ENCODE measurements around the gene SNRPN. TPM values are rescaled to one million over a fixed set of nuclear protein-coding genes. Genes with fewer than 3 reads are reported as not detected.
"Not testable (repeated sequence)": the region's sequence is repeated elsewhere in the genome, so short reads cannot be mapped to it uniquely, and the experiment has no call there.

Gene SNRPN
- total RNA-seq, 4 donors from 2014 or later = 81.3 to 128 (median 124) TPM

- whole genome bisulfite sequencing, 2 donors = 76 to 79% methylated on average over 3 of the region's 3 CpGs
Measured at GRCh38 chr15:24971052-24971451, 16.3 kb downstream of the SNRPN start.

GRCh38 chr15:24971772-24972171 lies 17.0 kb downstream of the SNRPN start:
- TF ChIP-seq CTCF (IDR thresholded peaks at IDR 0.05) (no peak), POLR2A (IDR thresholded peaks at IDR 0.05) (no peak), EP300 (IDR thresholded peaks at IDR 0.05) (no peak)
- H3K36me3 ChIP-seq = peaks cover 0 to 99% (median 0%) of the 10 kb centered on the region in 3 donors
- H3K9me3 ChIP-seq = peaks cover 0 to 55% (median 5%) of the 10 kb centered on the region in 4 donors
- H3K27ac ChIP-seq = no peak overlapping the region
- 90% methylated on average over 8 of the region's 8 CpGs for WGBS, 2 donors
- no peak overlapping the region for H3K4me3 ChIP-seq
- no peaks in the 10 kb centered on the region for H3K27me3 ChIP-seq
- DNase-seq (ENCODE audit: low spot score in 2 of 2) = no peak
- no peaks in the 10 kb centered on the region for H3K4me1 ChIP-seq

More at GRCh38 chr15:24971052-24971451, 16.3 kb downstream of the SNRPN start:
- peaks cover 0 to 58% (median 3%) of the 10 kb centered on the region in 4 donors for H3K9me3 ChIP-seq
- H3K27ac ChIP-seq = no peak overlapping the region
- no peaks in the 10 kb centered on the region for H3K4me1 ChIP-seq
- no peak for TF ChIP-seq EP300 (IDR thresholded peaks at IDR 0.05)
- TF ChIP-seq CTCF (IDR thresholded peaks at IDR 0.05) = no peak
- no peak for TF ChIP-seq POLR2A (IDR thresholded peaks at IDR 0.05)
- no peaks in the 10 kb centered on the region for H3K27me3 ChIP-seq
- no peak overlapping the region for H3K4me3 ChIP-seq
- peaks cover 0 to 99% (median 0%) of the 10 kb centered on the region in 3 donors for H3K36me3 ChIP-seq
- DNase-seq (ENCODE audit: low spot score in 2 of 2) = no peak

GRCh38 chr15:24972707-24973106 lies 17.9 kb downstream of the SNRPN start:
- 91 to 93% methylated on average over 5 of the region's 5 CpGs for WGBS, 2 donors
- H3K4me1 ChIP-seq; DNase-seq (ENCODE audit: low spot score in 2 of 2); H3K27me3 ChIP-seq; H3K27ac ChIP-seq; H3K4me3 ChIP-seq: not testable (repeated sequence)
- H3K9me3 ChIP-seq = peaks cover 0 to 56% (median 5%) of the 10 kb centered on the region in 4 donors
- peaks cover 0 to 99% (median 2%) of the 10 kb centered on the region in 3 donors for H3K36me3 ChIP-seq

GRCh38 chr15:24976932-24977331 lies 22.1 kb downstream of the SNRPN start:
- H3K27me3 ChIP-seq = no peaks in the 10 kb centered on the region
- H3K36me3 ChIP-seq = peaks cover 5 to 99% (median 6%) of the 10 kb centered on the region in 3 donors
- H3K4me1 ChIP-seq = no peaks in the 10 kb centered on the region
- H3K9me3 ChIP-seq = peaks cover 0 to 65% (median 10%) of the 10 kb centered on the region in 4 donors
- 79 to 93% methylated on average over 3 of the region's 3 CpGs for WGBS, 2 donors
- no peak overlapping the region for H3K27ac ChIP-seq
- no peak for TF ChIP-seq EP300 (IDR thresholded peaks at IDR 0.05)
- no peak for DNase-seq (ENCODE audit: low spot score in 2 of 2)
- no peak overlapping the region for H3K4me3 ChIP-seq

- H3K4me1 ChIP-seq = no peaks in the 10 kb centered on the region
- peaks cover 0 to 66% (median 14%) of the 10 kb centered on the region in 4 donors for H3K9me3 ChIP-seq
- TF ChIP-seq EP300 (IDR thresholded peaks at IDR 0.05) (no peak), POLR2A (IDR thresholded peaks at IDR 0.05) (no peak), CTCF (IDR thresholded peaks at IDR 0.05) (no peak)
- no peak overlapping the region for H3K27ac ChIP-seq
- no peak for DNase-seq (ENCODE audit: low spot score in 2 of 2)
- no peaks in the 10 kb centered on the region for H3K27me3 ChIP-seq
- H3K36me3 ChIP-seq = peaks cover 6 to 100% (median 7%) of the 10 kb centered on the region in 3 donors
- WGBS, 2 donors = 90 to 92% methylated on average over 9 of the region's 9 CpGs
- no peak overlapping the region for H3K4me3 ChIP-seq
Measured at GRCh38 chr15:24977686-24978085, 22.9 kb downstream of the SNRPN start.

GRCh38 chr15:24985224-24985623 lies 30.4 kb downstream of the SNRPN start:
- Histone ChIP-seq H3K4me1 (no peaks in the 10 kb centered on the region), H3K36me3 (peaks cover 3 to 99% (median 11%) of the 10 kb centered on the region in 3 donors), H3K4me3 (no peak overlapping the region), H3K27ac (no peak overlapping the region), H3K9me3 (peaks cover 0 to 79% (median 16%) of the 10 kb centered on the region in 4 donors), H3K27me3 (no peaks in the 10 kb centered on the region)
- 88 to 94% methylated on average over 7 of the region's 7 CpGs for WGBS, 2 donors
- no peak for TF ChIP-seq CTCF (IDR thresholded peaks at IDR 0.05)
- no peak for TF ChIP-seq POLR2A (IDR thresholded peaks at IDR 0.05)
- TF ChIP-seq EP300 (IDR thresholded peaks at IDR 0.05) = no peak
- no peak for DNase-seq (ENCODE audit: low spot score in 2 of 2)

Measured in tibial nerve (tissue), 4 donors.